GM12892 (cell line): ENCODE measurements around the gene HERC2.
"Not testable (repeated sequence)": the region's sequence is repeated elsewhere in the genome, so short reads cannot be mapped to it uniquely, and the experiment has no call there.

ENCODE experiments used
- POLR2A ChIP-seq: IDR thresholded peaks from 2 replicates; pipeline ENCODE4 v1.6.1; 2011; ENCODE audit warnings: low read depth, low read length, control low read depth
- POLR2AphosphoS5 ChIP-seq: IDR thresholded peaks from 2 replicates; pipeline ENCODE4 v1.6.1; 2011; ENCODE audit warnings: low read depth, low read length, control low read depth
- TAF1 ChIP-seq: IDR thresholded peaks from 2 replicates; pipeline ENCODE4 v1.6.1; 2011; ENCODE audit warnings: low read depth, mild to moderate bottlenecking, control low read depth, low read length, borderline replicate concordance

- TF ChIP-seq POLR2A, TAF1, POLR2AphosphoS5: not testable (repeated sequence)
Observed at GRCh38 chr15:28205640-28206039, 116.3 kb downstream of the HERC2 start.
